Measurements from ENCODE around the gene SERPINB6. TPM values are rescaled to one million over a fixed set of nuclear protein-coding genes. Genes with fewer than 3 reads are reported as not detected.

The SERPINB6 gene
- polyA plus RNA-seq, 3 donors = 117 to 208 (median 200) TPM

- WGBS (ENCODE audit: insufficient coverage) = 93% methylated on average over 2 of the region's 7 CpGs
- Histone ChIP-seq H3K27me3 (ENCODE audit: control insufficient read depth in 2 of 2, insufficient read depth in 2 of 2, low read length in 2 of 2) (no peaks in the 10 kb centered on the region), H3K9ac (ENCODE audit: insufficient read depth, low read length, poor library complexity, severe bottlenecking) (no peak overlapping the region), H2AFZ (ENCODE audit: insufficient read depth, low read depth, low read length, poor library complexity, severe bottlenecking) (no peak overlapping the region), H3K36me3 (replicated peaks in 1 of 2; ENCODE audit: control insufficient read depth in 1 of 2, insufficient read depth in 2 of 2, low read length in 2 of 2) (peaks cover 5 to 12% of the 10 kb centered on the region in 2 donors), H4K20me1 (ENCODE audit: insufficient read depth, low read length) (peaks cover 6% of the 10 kb centered on the region), H3K27ac (ENCODE audit: low read depth in 1 of 2, low read length in 2 of 2) (no peak overlapping the region), H3K79me2 (ENCODE audit: insufficient read depth, low read length) (peaks cover 75% of the 10 kb centered on the region), H3K4me3 (replicated peaks in 1 of 3; ENCODE audit: low read depth in 2 of 3, low read length in 3 of 3) (no peak overlapping the region), H3K4me1 (ENCODE audit: control insufficient read depth in 1 of 2, insufficient read depth in 2 of 2, low read length in 2 of 2) (peaks cover 20 to 32% of the 10 kb centered on the region in 2 donors), H3K9me3 (replicated peaks in 1 of 2; ENCODE audit: control insufficient read depth in 1 of 2, insufficient read depth in 1 of 2, low read length in 2 of 2) (no peaks in the 10 kb centered on the region), H3K4me2 (replicated peaks; ENCODE audit: extremely low read depth, low read length, poor library complexity, severe bottlenecking) (no peak overlapping the region)
- no peaks in the 10 kb centered on the region for H3K27me3 Mint-ChIP-seq (ENCODE audit: low read depth in 3 of 3)
- no peak overlapping the region for H3K27ac Mint-ChIP-seq
- H3K4me3 Mint-ChIP-seq = no peak overlapping the region
- H3K9me3 Mint-ChIP-seq = no peaks in the 10 kb centered on the region
- intact Hi-C loops (cut with micrococcal nuclease) = no loop called here
- peaks cover 35% of the 10 kb centered on the region for H3K4me1 Mint-ChIP-seq
- H3K36me3 Mint-ChIP-seq = peaks cover 12 to 17% of the 10 kb centered on the region in 2 donors
- TF ChIP-seq CTCF (IDR thresholded peaks at IDR 0.05) = no peak
- no peak for DNase-seq
Observed at GRCh38 chr6:2967936-2968335, 3.4 kb downstream of the SERPINB6 start.

- H3K9me3 ChIP-seq (replicated peaks in 1 of 2; ENCODE audit: control insufficient read depth in 1 of 2, insufficient read depth in 1 of 2, low read length in 2 of 2) = no peaks in the 10 kb centered on the region
- no peak for DNase-seq
- Mint-ChIP-seq H3K27ac (no peak overlapping the region), H3K27me3 (ENCODE audit: low read depth in 3 of 3) (no peaks in the 10 kb centered on the region), H3K9me3 (no peaks in the 10 kb centered on the region), H3K4me3 (no peak overlapping the region), H3K36me3 (peaks cover 12 to 22% of the 10 kb centered on the region in 2 donors), H3K4me1 (peaks cover 37% of the 10 kb centered on the region)
- H4K20me1 ChIP-seq (ENCODE audit: insufficient read depth, low read length) = peaks cover 15% of the 10 kb centered on the region
- no peak overlapping the region for H3K27ac ChIP-seq (ENCODE audit: low read depth in 1 of 2, low read length in 2 of 2)
- H3K79me2 ChIP-seq (ENCODE audit: insufficient read depth, low read length) = peaks cover 91% of the 10 kb centered on the region
- no peak for TF ChIP-seq CTCF (IDR thresholded peaks at IDR 0.05)
- no peak overlapping the region for H3K9ac ChIP-seq (ENCODE audit: insufficient read depth, low read length, poor library complexity, severe bottlenecking)
- WGBS (ENCODE audit: insufficient coverage) = 91% methylated on average over 4 of the region's 9 CpGs
- H3K4me3 ChIP-seq (replicated peaks in 1 of 3; ENCODE audit: low read depth in 2 of 3, low read length in 3 of 3) = no peak overlapping the region
- H3K4me2 ChIP-seq (replicated peaks; ENCODE audit: extremely low read depth, low read length, poor library complexity, severe bottlenecking) = no peak overlapping the region
- peaks cover 5 to 12% of the 10 kb centered on the region in 2 donors for H3K36me3 ChIP-seq (replicated peaks in 1 of 2; ENCODE audit: control insufficient read depth in 1 of 2, insufficient read depth in 2 of 2, low read length in 2 of 2)
- intact Hi-C loops (cut with micrococcal nuclease) = no loop called here
- peaks cover 20 to 34% of the 10 kb centered on the region in 2 donors for H3K4me1 ChIP-seq (ENCODE audit: control insufficient read depth in 1 of 2, insufficient read depth in 2 of 2, low read length in 2 of 2)
- H3K27me3 ChIP-seq (ENCODE audit: control insufficient read depth in 2 of 2, insufficient read depth in 2 of 2, low read length in 2 of 2) = no peaks in the 10 kb centered on the region
- no peak overlapping the region for H2AFZ ChIP-seq (ENCODE audit: insufficient read depth, low read depth, low read length, poor library complexity, severe bottlenecking)
Observed at GRCh38 chr6:2966347-2966746, 5.0 kb downstream of the SERPINB6 start.

Data from CD14-positive monocyte (primary cell).